GM18868 (cell line): ENCODE results near the gene BRD4.
"Not testable (repeated sequence)": the region's sequence is repeated elsewhere in the genome, so short reads cannot be mapped to it uniquely, and the experiment has no call there.

Experiments used
- ATAC-seq: cut with Tn5 transposase; IDR thresholded peaks from one replicate; pipeline ENCODE4 v1.9.1; 2021; ENCODE audit warnings: mild to moderate bottlenecking, moderate library complexity; ENCODE audit not compliant: unreplicated experiment

The BRD4 gene

DNA sequence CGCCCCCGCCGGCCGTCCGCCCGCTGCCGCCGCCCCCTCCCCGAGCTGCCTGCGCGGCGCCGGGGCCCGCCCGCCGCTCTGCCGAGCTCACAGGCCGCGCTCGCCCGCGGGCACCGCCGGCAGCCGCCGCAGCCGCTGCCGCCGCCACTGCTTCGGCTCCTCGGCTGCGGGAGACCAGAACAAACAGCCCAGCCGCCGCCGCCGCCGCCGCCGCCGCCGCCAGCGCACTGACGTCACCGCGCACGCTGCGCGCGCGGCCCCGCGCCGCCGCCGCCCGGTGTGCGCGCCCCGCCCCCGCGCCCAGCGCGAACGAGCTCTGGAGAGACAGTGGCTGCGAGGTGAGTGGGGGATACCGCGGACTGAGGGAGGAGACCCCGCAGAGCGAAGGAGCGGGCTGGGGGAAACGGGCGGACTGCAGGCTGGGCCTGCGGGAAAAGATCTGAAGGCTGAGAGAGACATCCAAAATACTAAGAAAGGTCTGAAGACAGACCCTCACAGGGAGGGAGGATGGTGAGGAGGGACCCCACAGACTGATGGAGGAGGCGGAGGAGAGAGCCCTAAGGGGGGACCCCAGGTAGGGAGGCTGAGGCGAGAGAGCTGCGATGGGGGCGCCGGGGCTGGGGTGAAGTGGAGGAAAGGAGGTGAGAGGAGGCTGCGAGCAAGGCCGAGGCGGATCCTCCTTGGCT is at the start of gene BRD4:
Gene BRD4, minus strand, starts transcription at position 229 of the 686 bp plus-strand sequence. CDS start 59,440 bp downstream, outside the sequence.
- ATAC-seq, result peak; percentile 41

DNA sequence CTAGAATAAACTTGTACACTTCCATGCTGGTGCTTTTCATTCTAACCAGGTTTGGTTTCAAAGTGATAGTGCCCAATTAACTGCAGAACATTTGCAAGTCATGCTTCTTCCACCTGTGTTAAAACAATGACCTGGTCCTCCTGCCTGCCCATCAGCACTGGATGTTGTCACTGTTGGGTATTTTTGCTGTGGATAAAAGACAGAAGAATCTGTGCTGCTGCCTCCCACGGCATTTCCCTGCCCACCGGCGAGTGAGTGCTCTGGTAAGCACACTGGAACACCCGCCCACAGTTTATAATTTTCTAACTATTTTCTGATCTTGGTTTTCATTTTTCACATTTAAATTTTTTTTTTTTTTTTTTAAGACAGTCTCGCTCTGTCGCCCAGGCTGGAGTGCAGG is 49.5 kb upstream of the BRD4 start:
- ATAC-seq, result no peak

GRCh38 chr19:15381429-15381828 is 49.1 kb upstream of the BRD4 start:
- no peak for ATAC-seq

DNA sequence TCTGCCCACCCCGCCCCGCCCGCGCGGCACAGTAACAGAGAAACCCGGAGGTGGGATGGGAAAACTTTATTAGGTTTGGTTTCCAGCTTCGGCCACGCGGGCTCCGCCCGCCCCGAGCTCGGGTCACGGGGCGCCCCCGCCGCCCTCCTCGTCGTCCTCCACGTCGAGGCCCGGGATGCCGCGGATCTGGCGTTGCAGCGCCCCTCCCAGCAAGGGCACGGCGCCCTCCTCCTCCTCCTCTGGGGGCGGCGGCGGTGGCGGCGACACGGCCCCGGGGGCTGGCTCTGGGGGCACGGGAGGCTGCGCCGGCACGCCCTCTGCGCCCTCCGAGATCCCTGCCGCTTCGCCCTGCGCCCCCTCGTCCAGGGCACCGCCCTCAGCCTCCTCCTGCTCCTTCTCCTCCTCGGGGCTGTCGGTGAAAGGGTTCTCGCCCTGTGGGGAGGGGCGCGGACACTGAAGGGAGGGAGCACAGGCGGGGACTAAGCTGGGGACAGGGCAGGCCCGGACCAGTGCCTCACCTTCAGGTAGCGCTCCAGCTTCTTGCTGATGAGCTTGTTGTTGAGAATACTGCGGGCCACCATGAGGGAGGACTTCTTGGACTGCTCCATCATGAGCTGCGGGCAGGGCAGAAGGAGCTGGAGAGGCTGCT is 47.8 kb upstream of the BRD4 start:
- ATAC-seq, result peak; percentile 30

DNA sequence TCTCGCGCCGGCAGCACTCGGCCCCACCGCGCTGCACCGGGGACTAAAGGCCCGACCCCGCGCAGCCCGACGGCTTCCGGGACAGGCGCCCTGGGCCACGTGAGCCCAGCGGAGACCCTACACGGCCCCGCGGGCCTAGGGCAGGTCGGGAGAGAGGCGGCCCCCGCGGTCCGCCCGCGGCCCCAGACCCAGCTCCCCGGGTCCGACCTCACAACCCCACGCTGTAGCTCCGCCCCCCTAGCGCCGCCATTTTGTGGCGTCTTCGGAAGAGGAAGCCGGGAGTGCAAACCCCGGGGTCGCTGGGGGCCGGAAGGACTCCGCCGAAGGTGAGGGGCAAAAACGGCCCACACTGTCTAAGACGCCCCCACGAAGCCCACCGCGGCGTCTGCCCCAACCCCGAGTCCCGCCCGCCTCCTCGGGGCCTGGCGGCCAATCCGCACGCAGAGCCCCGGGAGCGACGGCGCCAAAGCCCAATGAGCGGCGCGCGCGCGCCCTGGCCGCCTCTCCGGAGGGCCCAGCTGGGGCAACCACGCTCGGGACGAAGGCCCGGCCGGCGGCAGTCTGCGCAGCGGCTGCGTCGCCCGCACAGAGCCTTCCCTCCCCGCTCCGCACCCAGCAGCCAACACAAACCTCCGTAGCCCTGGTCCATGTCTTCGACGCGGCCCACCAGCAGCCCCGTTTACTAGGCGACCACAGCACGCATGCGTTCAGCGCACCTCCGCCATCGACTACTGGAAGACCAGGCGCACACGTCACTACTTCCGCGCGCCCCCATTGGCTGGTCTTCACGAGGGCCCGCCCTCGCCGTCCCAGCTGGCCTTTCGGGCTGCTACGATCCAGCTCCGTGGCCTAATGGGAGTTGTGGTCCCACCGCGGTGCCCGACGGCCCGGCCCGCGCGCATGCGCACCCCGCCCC is 47.0 kb upstream of the BRD4 start, which contains the start of gene AKAP8:
Gene AKAP8, minus strand, starts transcription at position 705 of the 916 bp plus-strand sequence. Its CDS starts 56 bp downstream, at position 649.
- ATAC-seq, result peak; percentile 81

DNA sequence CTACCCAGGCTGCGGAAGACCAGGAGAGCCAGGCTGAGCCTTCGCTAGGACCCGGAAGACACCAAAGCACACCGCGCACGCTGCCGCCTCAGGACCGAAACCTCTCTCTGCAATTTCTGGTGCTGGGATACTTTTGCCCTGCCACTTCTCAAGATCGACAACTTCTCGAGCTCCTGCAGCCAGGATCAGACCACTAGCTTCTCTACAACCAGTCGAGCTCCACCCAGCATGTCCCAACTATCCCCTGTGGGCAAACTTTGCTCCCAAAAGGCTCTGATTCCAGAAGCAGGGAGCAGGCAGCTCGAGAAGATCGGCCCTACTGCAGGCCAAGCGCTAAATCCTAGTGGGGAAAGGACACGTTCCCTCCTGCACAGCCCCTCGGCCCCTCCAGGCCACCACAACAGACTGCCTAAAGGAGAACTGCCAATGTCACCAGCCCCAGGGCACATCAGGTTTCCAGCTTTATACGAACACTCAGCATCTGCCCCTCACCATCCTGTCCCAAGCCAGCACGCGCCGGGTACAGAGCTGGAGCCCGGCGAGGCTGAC is 46.3 kb upstream of the BRD4 start:
- no peak for ATAC-seq

DNA sequence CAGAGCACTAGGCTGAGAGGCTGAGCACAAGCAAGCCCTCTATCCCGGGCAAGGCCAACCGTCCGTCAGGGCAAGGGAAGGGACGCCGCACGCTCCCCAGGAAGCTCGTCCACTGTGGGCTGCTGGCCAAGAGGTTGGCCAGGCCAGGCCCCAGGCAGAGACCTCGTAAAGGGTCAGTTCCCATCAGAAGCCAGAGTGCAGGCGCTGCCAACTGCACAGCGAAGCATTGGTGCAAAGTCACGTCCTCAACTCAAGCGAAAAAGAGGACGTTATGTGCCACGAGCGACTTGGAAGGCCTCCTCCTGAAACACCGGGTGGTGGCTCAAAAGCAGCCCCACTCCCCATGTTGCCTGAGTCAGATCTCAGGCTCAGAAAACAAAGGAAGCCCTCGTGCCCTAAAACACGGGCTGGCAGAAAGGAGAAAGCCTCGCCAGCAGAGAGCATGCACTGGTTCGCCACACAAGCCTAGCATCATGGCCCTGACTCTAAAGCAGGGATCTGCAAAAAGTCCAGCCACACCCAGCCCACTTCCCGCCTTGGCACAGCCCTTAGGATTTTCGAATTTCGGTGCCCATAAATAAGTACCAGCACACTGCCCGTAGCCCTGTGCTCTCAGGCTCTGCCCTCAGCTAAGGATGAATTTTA is 42.6 kb upstream of the BRD4 start:
- no peak for ATAC-seq

GRCh38 chr19:15374105-15374651 is 41.8 kb upstream of the BRD4 start:
- ATAC-seq, result no peak

DNA sequence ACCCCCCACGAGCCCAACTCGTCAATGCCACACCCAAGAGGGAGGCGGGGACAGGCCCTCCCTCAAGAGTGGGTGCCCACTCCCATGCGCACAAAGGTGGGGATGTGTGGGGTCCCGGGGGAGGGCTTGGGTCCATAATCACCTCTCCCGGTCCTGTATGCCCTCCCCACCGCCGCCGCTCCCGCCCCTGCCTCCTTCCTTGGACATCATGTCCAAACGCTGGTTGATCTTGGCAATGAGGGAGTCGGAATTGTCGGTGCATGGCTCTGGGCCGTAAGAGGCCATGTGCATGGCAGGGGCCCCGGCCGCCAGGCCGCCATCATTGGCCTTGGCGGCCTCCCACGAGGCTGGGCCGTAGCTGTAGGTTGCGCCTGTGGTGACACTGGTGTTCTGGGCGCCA is 41.3 kb upstream of the BRD4 start:
- no peak for ATAC-seq

- ATAC-seq, result no peak
Observed at GRCh38 chr19:15372891-15373301, 40.6 kb upstream of the BRD4 start.

DNA sequence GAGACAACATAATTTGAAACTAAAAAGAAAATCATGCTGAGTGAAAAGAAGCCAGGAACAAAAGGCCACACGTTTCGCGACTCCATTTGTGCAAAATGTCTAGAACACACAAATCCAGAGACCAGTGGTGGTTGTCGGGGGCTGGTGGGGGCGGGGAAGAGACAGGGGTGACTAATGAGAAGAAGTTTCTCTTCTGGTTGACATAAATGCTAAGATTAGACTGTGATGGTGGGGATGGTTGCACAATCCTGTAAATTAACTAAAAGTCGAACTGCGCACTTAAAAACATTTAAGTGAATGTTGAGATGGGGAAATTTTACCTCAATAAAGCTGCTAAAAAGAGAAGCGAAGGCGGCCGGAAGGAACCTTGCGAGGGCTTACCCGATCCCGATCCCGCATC is 40.1 kb upstream of the BRD4 start:
- no peak for ATAC-seq

- no peak for ATAC-seq
Observed at GRCh38 chr19:15371786-15372380, 39.5 kb upstream of the BRD4 start.

GRCh38 chr19:15371119-15371518 is 38.8 kb upstream of the BRD4 start:
- no peak for ATAC-seq

DNA sequence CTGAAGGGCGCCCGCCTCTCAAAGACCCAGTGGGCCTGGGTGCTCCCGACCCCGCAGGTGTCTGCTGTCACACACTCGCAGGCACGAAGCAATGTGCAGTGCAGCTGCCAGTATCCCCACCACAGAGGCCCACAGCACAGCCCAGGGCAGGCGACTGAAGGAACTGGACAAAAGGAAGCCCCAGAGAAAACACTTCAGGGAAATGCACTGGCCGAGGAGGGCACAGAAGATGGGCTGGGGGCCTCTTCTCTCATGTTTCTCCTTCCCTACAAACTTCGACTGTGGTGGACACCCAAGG is 37.2 kb upstream of the BRD4 start:
- ATAC-seq, result no peak

GRCh38 chr19:15368798-15369593 is 36.7 kb upstream of the BRD4 start:
- ATAC-seq, result no peak

- ATAC-seq, result no peak
Observed at GRCh38 chr19:15368051-15368632, 35.8 kb upstream of the BRD4 start.

DNA sequence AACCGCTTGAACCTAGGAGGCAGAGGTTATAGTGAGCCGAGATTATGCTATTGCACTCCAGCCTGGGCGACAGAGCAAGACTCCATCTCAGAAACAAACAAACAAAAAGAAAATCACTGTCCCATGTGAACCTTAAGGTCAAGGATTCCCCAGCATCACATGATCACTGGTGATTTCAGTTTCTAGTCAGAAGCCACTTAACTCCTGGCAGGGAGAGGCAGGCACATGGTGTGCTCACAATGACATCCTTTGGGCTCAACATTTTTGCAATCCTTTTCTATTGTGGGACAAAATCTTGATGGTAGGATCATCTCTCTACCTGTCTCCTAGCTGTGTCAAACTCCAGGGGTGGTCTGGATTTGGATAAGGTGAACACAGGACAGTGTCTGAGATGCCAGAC is 35.1 kb upstream of the BRD4 start:
- no peak for ATAC-seq

- ATAC-seq, result no peak
Observed at GRCh38 chr19:15365264-15365663, 32.9 kb upstream of the BRD4 start.

DNA sequence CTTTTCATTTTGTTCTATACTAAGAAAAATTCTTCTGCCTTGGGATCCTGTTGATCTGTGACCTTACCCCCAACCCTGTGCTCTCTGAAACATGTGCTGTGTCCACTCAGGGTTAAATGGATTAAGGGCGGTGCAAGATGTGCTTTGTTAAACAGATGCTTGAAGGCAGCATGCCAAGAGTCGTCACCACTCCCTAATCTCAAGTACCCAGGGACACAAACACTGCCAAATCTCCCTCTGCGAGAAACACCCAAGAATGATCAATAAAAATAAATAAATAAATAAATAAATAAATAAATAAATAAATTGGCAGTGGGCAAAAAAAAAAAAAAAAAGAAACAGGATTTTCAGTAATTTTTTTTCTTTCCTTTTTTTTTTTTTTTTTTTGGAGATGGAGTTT is 31.5 kb upstream of the BRD4 start:
- not testable (repeated sequence) for ATAC-seq
